Upper lobe of right lung (tissue), 1 donor: ENCODE data around the gene PIK3CD. TPM values are rescaled to one million over a fixed set of nuclear protein-coding genes. Genes with fewer than 3 reads are reported as not detected.

Experiments
- ATAC-seq: fragments of 200-7000 bp; cut with Tn5 transposase; one replicate; pipeline ENCODE4 v1.9.1; 2020; ENCODE audit warnings: mild to moderate bottlenecking, moderate library complexity
- DNase-seq: peaks from one replicate; pipeline ENCODE4 v3.0.0-alpha.2; 2020
- H3K27ac ChIP-seq: fragments of 200-600 bp; one replicate; pipeline ENCODE4 v1.8.0; 2022
- H3K27me3 ChIP-seq: fragments of 200-600 bp; one replicate; pipeline ENCODE4 v1.8.0; 2022; ENCODE audit warnings: mild to moderate bottlenecking
- H3K36me3 ChIP-seq: fragments of 200-600 bp; one replicate; pipeline ENCODE4 v1.8.0; 2022
- H3K4me1 ChIP-seq: fragments of 200-600 bp; one replicate; pipeline ENCODE4 v1.8.0; 2022
- H3K4me3 ChIP-seq: fragments of 200-600 bp; one replicate; pipeline ENCODE4 v1.8.0; 2022; ENCODE audit warnings: mild to moderate bottlenecking
- H3K9me3 ChIP-seq: fragments of 200-600 bp; one replicate; pipeline ENCODE4 v1.8.0; 2022
- CTCF ChIP-seq: fragments of 200-600 bp; IDR thresholded peaks from one replicate; pipeline ENCODE4 v1.8.0; 2022; ENCODE audit warnings: antibody characterized with exemption
- intact Hi-C: fragments of 100-400 bp; cut with DNase I; formaldehyde crosslinking; loops from one replicate; pipeline ENCODE4 v1.11.0; 2022
- long read RNA-seq: library from polyadenylated mRNA; unstranded; transcript quantifications from one replicate; pipeline ENCODE4 v2.0.0, GENCODE V29; 2021
- total RNA-seq: library from RNA; stranded (reverse); fragmentation: NEBNext Ultra II Directional; extraction: Animal tissue kit (Norgen Biotek cat#: 25700); gene quantifications from one replicate; pipeline ENCODE4 v1.2.1, GENCODE V29; 2021
- donor health status: DM: no; HTN: yes; CAD: no; lungs with severe emphysema.

The PIK3CD gene
- total RNA-seq: 18.2 TPM
- long read RNA-seq, full-length matches to known transcripts: 3 of 27 reads
- long read RNA-seq, partial matches to known transcripts: 10 of 27 reads
- long read RNA-seq, other reads (novel, unspliced or antisense): 14 of 27 reads

DNA sequence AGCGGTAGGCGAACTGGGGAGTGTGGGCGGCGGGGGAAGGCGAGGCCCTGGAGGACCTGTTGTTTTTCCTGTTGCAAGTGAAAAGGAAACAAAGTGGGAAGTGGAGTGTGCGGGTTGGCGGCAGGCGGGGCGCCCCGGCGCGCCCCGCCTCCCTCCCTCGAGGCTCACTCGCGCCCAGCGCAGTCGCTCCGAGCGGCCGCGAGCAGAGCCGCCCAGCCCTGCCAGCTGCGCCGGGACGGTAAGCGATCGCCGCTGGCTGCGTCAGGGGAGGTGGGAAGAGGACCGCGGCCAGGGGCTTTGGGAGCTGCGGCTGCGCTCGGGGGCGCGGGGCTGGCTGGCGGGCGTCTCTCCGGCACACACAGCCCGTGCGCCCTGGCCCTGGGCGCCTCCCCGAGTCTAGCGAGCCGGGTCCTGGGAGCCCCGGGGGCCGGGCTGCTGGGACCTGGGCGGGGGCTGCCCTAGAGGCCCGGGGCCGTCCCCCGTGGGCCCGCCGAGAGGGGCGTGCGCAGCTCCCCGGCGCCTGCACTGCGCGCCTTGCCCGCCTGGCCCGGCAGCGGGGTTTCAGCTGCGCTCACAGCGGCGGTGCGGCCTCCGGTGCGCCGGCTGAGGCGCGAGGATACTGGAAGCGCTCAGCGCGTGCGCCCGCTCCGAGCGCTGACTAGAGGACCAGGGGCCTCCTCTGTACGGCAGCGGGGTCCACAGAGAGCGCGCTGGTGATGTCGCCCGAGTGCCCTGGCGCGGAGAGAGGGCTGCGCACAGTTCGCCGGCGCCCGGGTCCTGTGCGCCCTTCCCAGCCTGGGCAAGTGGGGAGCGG is at the start of gene PIK3CD:
Gene PIK3CD, plus strand, starts transcription at position 167 of the 814 bp plus-strand sequence. CDS start 58,725 bp downstream, outside the sequence.
- ATAC-seq (peak; percentile 80), DNase-seq (peak; percentile 74)
- Histone ChIP-seq H3K4me1 (peaks cover 3% of the 10 kb centered on the region), H3K27me3 (peaks cover 12% of the 10 kb centered on the region), H3K36me3 (no peaks in the 10 kb centered on the region), H3K4me3 (peak within 1 kb of the TSS; percentile 55), H3K9me3 (no peaks in the 10 kb centered on the region), H3K27ac (peak within 1 kb of the TSS; percentile 60)
- no peak for TF ChIP-seq CTCF
- intact Hi-C loops: no loop called here

DNA sequence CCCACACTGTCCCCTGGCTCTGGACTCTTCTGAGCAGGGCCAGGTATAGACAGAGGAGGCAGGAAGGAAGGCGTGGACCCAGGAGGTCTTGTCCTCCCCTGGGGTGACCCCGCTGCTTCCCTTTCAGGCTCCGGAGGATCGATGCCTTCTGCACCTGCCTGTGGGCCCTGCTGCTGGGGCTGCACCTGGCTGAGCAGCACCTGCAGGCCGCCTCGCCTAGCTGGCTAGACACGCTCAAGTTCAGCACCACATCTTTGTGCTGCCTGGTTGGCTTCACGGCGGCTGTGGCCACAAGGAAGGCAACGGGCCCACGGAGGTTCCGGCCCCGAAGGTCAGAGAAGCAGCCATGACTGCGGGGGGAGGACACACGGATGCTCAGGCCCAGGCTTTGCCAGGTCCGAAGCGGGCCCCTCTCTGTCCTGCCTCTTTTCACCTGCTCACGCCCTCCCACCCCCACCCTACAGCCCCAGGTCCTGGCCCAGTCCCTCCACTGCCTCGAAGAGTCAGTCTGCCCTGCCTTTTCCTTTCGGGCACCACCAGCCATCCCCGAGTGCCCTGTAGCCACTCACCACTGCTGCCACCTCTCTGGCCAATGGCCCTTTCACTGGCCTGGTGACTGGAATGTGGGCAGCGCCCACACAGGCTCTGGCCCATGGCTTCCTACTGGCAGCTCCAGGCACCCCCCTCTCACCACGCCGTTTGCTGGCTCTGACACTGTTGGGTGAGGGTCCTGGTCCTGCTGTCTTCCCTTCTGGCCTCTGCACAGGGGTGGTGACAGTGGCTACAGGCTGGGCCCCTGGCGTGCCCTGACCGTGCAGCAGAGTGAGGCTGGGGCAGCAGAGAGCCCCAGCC is 49.4 kb upstream of the PIK3CD start:
- no peak overlapping the region for H3K27ac ChIP-seq
- H3K4me1 ChIP-seq: no peaks in the 10 kb centered on the region
- no peak for TF ChIP-seq CTCF
- ATAC-seq (no peak), DNase-seq (no peak)
- peaks cover 18% of the 10 kb centered on the region for H3K36me3 ChIP-seq
- intact Hi-C loops: no loop called here
- H3K9me3 ChIP-seq: no peaks in the 10 kb centered on the region
- no peak overlapping the region for H3K4me3 ChIP-seq
- H3K27me3 ChIP-seq: no peaks in the 10 kb centered on the region

DNA sequence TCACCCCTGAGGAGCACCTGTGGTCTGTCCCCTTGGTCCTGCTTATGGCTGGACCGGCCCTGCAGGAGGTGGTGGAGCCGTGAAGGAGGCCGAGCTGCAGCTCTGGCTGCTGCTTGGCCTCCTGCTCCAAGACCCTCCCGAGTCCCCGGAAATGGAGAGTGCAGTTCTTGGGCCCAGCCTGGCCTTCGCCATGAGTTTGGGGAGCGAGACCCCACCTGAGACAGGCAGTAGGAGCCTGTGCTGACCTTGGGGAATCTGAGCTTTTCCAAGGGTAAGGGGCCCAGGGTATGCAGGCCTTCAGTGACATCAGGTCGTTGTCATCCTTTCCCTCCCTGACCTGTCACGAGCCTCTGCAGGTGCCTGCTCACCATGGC is 48.8 kb upstream of the PIK3CD start:
- no peak overlapping the region for H3K27ac ChIP-seq
- DNase-seq (no peak), ATAC-seq (no peak)
- H3K36me3 ChIP-seq: peaks cover 24% of the 10 kb centered on the region
- H3K27me3 ChIP-seq: no peaks in the 10 kb centered on the region
- no peaks in the 10 kb centered on the region for H3K4me1 ChIP-seq
- no peaks in the 10 kb centered on the region for H3K9me3 ChIP-seq
- H3K4me3 ChIP-seq: no peak overlapping the region
- intact Hi-C loops: no loop called here
- TF ChIP-seq CTCF: no peak

DNA sequence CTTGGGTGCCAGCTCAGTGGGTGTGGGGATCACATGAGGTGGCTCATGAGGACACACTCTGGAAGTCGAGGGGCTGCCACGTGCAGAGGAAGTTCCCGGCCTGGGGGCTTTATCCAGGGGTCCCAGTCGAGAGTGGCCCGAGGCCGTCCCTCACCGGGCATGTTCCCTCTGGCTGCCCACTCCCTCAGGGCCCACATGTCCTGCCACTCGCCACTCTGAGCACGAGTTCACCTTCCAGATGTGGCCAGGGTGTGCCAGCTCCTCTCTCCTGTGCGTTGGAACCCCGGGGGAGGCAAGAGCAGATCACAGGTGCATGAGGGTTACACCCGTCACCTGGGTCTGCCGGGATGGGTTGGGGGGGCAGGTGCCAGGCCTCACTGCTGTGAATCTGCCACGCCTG is 48.2 kb upstream of the PIK3CD start:
- ATAC-seq (no peak), DNase-seq (peak; percentile 59)
- Histone ChIP-seq H3K27me3 (no peaks in the 10 kb centered on the region), H3K9me3 (no peaks in the 10 kb centered on the region), H3K4me1 (no peaks in the 10 kb centered on the region), H3K27ac (no peak overlapping the region), H3K36me3 (peaks cover 27% of the 10 kb centered on the region), H3K4me3 (no peak overlapping the region)
- no peak for TF ChIP-seq CTCF
- intact Hi-C loops: no loop called here

- H3K36me3 ChIP-seq: peaks cover 27% of the 10 kb centered on the region
- no peak overlapping the region for H3K4me3 ChIP-seq
- no peaks in the 10 kb centered on the region for H3K27me3 ChIP-seq
- no peaks in the 10 kb centered on the region for H3K4me1 ChIP-seq
- DNase-seq (no peak), ATAC-seq (no peak)
- no peak overlapping the region for H3K27ac ChIP-seq
- no peak for TF ChIP-seq CTCF
- intact Hi-C loops: no loop called here
- no peaks in the 10 kb centered on the region for H3K9me3 ChIP-seq
Observed at GRCh38 chr1:9603766-9604753, 47.5 kb upstream of the PIK3CD start.
